Stimulated activated CD8-positive, alpha-beta memory T cell treated with anti-CD3 and anti-CD28 coated beads, Interleukin-12 subunit alpha, Interleukin-12 subunit beta, amount 100 ng/mL, for 4 hours (primary cell): Measurements from ENCODE around the gene CGB3.

Source experiments
- DNase-seq: peaks from one replicate; pipeline ENCODE4 v3.0.0-alpha.2; 2020; ENCODE audit warnings: low read depth

Gene CGB3

DNA sequence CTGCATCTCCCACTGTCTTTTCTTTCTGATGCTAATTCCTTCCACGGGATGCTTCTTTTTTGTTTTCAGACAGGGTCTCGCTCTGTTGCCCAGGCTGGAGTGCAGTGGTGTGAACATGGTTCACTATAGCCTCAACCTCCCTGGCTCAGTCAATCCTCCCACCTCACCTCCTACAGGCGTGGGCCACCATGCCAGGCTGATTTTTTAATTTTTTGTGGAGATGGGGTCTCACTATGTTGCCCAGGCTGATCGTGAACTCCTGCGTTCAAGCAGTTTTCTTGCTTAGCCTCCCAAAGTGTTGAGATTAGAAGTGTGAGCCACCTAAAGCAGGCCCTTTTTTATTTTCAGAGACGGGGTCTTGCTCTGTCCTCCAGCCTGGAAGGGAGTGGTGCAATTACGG lies 35.8 kb downstream of the CGB3 start:
- no peak for DNase-seq

DNA sequence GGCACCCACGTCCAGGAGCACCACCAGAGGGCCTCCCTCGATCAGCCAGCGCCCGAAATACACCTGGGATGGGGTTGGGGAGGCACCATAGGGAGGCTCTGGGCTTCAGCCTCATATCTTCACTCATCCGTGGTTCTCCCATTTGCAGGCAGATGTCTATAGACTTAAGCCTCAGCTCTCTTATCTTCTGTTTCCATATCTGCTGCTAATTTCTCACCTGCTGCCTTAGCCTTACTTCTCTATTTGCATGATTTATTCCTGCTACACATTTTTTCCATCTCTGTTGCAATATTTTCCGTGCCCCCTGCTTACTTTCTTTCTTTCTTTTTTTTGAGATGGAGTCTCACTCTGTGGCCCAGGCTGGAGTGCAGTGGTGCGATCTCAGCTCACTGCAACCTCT lies 36.8 kb downstream of the CGB3 start:
- DNase-seq, result no peak

GRCh38 chr19:48986211-48986610 lies 37.9 kb downstream of the CGB3 start:
- no peak for DNase-seq

GRCh38 chr19:48985711-48986110 lies 38.4 kb downstream of the CGB3 start:
- DNase-seq, result no peak

DNA sequence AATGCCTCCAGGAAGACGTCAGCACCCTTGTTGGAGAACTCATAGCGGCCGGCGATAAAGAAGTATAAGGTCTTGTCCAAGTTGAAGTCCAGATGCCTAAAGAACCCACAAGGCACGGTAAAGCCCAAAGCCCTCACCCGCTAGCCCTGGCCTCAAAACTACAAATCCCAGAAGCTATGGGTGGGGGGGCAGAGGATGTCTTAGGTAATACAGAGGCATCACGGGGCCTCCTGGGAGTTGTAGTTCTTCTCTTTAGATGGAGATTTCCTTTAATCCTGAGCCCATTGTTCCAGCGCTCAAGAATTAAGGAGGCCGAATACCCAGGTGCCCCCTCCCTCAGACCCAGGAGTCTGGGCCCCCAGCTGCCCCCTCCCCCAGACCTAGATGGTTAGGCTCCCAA lies 41.9 kb downstream of the CGB3 start:
- DNase-seq, result no peak

DNA sequence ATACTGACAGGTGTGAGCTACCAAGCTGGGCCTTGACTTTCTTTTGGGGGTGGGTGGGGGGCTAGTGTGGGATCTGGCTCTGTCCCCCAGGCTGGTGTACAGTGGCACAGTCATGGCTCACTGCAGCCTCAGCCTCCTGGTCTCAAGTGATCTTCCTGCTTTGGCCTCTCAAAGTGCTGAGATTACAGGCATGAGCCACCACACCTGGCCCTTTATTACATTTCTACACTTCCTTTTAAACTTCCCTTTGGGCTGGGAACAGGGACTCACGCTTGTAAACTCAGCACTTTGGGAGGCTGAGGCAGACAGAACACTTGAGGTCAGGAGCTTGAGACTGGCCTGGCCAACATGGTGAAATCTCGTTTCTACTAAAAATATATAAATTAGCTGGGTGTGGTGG lies 47.1 kb downstream of the CGB3 start:
- no peak for DNase-seq

GRCh38 chr19:48975947-48976847 lies 47.9 kb downstream of the CGB3 start:
- no peak for DNase-seq
